KOPT-K1 (cell line): ENCODE results near the gene MCC.
"Not testable (repeated sequence)": the region's sequence is repeated elsewhere in the genome, so short reads cannot be mapped to it uniquely, and the experiment has no call there.

Experiments used
- H3K27ac ChIP-seq: fragments of 200-600 bp; sonication (generic); 2 replicates; pipeline ENCODE4 v1.5.1; 2016; ENCODE audit warnings: antibody characterized with exemption, mild to moderate bottlenecking, low read depth, low read length; ENCODE audit not compliant: poor library complexity, severe bottlenecking
- H3K36me3 ChIP-seq: fragments of 200-600 bp; sonication (generic); 2 replicates; pipeline ENCODE4 v1.5.1; 2017; ENCODE audit warnings: antibody characterized with exemption, mild to moderate bottlenecking, low read length, moderate library complexity; ENCODE audit not compliant: insufficient read depth
- H3K9me3 ChIP-seq: fragments of 200-600 bp; sonication (generic); 2 replicates; pipeline ENCODE4 v1.5.1; 2017; ENCODE audit warnings: antibody characterized with exemption, low read length, mild to moderate bottlenecking; ENCODE audit not compliant: insufficient read depth, poor library complexity, severe bottlenecking

Gene MCC

GRCh38 chr5:113421693-113422092 is 66.6 kb downstream of the MCC start:
- no peaks in the 10 kb centered on the region for H3K9me3 ChIP-seq
- H3K27ac ChIP-seq: no peak overlapping the region
- H3K36me3 ChIP-seq: no peaks in the 10 kb centered on the region

- no peaks in the 10 kb centered on the region for H3K36me3 ChIP-seq
- no peak overlapping the region for H3K27ac ChIP-seq
- no peaks in the 10 kb centered on the region for H3K9me3 ChIP-seq
Measured at GRCh38 chr5:113405530-113405929, 82.7 kb downstream of the MCC start.

- no peaks in the 10 kb centered on the region for H3K9me3 ChIP-seq
- no peaks in the 10 kb centered on the region for H3K36me3 ChIP-seq
- H3K27ac ChIP-seq: no peak overlapping the region
Measured at GRCh38 chr5:113404269-113404668, 84.0 kb downstream of the MCC start.

GRCh38 chr5:113397986-113398385 is 90.3 kb downstream of the MCC start:
- not testable (repeated sequence) for H3K27ac ChIP-seq, H3K9me3 ChIP-seq, H3K36me3 ChIP-seq

GRCh38 chr5:113397046-113397445 is 91.2 kb downstream of the MCC start:
- no peak overlapping the region for H3K27ac ChIP-seq
- H3K9me3 ChIP-seq: no peaks in the 10 kb centered on the region
- H3K36me3 ChIP-seq: no peaks in the 10 kb centered on the region

GRCh38 chr5:113394658-113395057 is 93.6 kb downstream of the MCC start:
- Histone ChIP-seq H3K9me3 (no peaks in the 10 kb centered on the region), H3K27ac (no peak overlapping the region), H3K36me3 (no peaks in the 10 kb centered on the region)

- H3K27ac ChIP-seq: no peak overlapping the region
- no peaks in the 10 kb centered on the region for H3K36me3 ChIP-seq
- no peaks in the 10 kb centered on the region for H3K9me3 ChIP-seq
Measured at GRCh38 chr5:113390224-113390623, 98.0 kb downstream of the MCC start.

GRCh38 chr5:113389116-113389515 is 99.1 kb downstream of the MCC start:
- H3K9me3 ChIP-seq: no peaks in the 10 kb centered on the region
- H3K27ac ChIP-seq: no peak overlapping the region
- H3K36me3 ChIP-seq: no peaks in the 10 kb centered on the region

GRCh38 chr5:113387844-113388243 is 100.4 kb downstream of the MCC start:
- H3K9me3 ChIP-seq: no peaks in the 10 kb centered on the region
- no peaks in the 10 kb centered on the region for H3K36me3 ChIP-seq
- no peak overlapping the region for H3K27ac ChIP-seq

GRCh38 chr5:113384782-113385285 is 103.4 kb downstream of the MCC start:
- Histone ChIP-seq H3K27ac (no peak overlapping the region), H3K36me3 (no peaks in the 10 kb centered on the region), H3K9me3 (no peaks in the 10 kb centered on the region)

- Histone ChIP-seq H3K27ac (no peak overlapping the region), H3K9me3 (no peaks in the 10 kb centered on the region), H3K36me3 (no peaks in the 10 kb centered on the region)
Measured at GRCh38 chr5:113382731-113383130, 105.5 kb downstream of the MCC start.

GRCh38 chr5:113381791-113382190 is 106.5 kb downstream of the MCC start:
- Histone ChIP-seq H3K9me3 (no peaks in the 10 kb centered on the region), H3K27ac (no peak overlapping the region), H3K36me3 (no peaks in the 10 kb centered on the region)

- Histone ChIP-seq H3K27ac (no peak overlapping the region), H3K9me3 (no peaks in the 10 kb centered on the region)
Measured at GRCh38 chr5:113380807-113381326, 107.4 kb downstream of the MCC start.

GRCh38 chr5:113379936-113380806 is 108.1 kb downstream of the MCC start:
- Histone ChIP-seq H3K27ac (no peak overlapping the region), H3K36me3 (no peaks in the 10 kb centered on the region), H3K9me3 (no peaks in the 10 kb centered on the region)

More at GRCh38 chr5:113380807-113381326, 107.4 kb downstream of the MCC start:
- no peaks in the 10 kb centered on the region for H3K36me3 ChIP-seq

GRCh38 chr5:113378959-113379541 is 109.2 kb downstream of the MCC start:
- Histone ChIP-seq H3K27ac (peak overlapping the region; percentile 64), H3K9me3 (no peaks in the 10 kb centered on the region), H3K36me3 (no peaks in the 10 kb centered on the region)
